Fibroblast of skin of right biceps (primary cell): Measurements from ENCODE around the gene DPP9.
"Not testable (repeated sequence)": the region's sequence is repeated elsewhere in the genome, so short reads cannot be mapped to it uniquely, and the experiment has no call there.

Experiments used
- DNase-seq: peaks from one replicate; pipeline ENCODE4 v3.0.0-alpha.2; 2013

Gene DPP9

DNA sequence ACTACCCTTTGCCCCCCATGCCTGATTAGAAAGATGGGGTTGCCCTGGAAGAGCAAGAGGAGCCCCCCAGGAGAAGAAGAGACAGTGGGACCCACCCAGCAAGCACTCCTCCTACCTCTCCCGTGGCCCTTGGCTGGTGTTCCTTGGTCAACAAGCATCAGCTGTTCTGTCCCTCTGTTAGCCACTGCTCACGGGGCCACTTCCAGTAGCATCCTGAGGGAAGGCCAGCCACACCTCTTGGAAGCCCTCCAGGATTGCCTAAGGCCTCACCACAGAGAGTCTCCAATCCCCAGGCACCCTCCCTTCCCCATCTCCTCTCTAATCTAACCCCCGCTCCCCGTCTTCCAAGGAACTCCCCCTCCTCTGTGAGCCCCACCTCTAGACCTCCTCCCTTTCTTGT, 15.1 kb upstream of the DPP9 start:
- DNase-seq, result no peak

DNA sequence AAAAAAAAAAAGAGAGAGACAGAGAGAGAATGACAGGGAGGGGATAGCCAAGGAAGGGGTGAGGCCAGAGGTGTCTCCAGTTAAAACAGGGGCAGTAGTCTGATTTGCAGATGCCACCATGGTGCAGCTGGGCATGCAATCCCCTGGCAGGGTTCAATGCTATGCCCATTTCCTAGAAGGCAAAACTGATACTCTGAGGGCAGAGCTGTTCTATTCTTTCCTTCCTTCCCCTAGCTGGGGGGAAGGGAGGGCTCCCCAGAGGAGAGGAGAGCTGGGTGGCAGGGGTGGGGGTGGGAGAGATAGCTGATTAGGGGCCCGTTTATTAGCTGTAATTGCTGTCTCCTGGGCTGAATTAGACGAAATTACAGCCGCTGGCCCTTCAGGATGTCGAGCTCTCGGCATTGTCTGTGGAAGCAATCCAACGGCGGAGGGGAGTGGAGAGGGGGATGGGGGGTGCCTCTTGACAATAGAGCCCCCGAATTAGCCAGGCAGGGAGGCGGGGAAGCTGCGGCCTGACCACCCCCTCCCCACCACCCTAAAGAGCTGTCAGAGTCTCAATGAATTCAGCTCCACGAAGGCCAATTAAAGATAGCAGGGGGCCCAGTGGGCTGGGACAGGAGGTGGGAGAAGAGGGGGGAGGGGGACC, 14.4 kb upstream of the DPP9 start:
- DNase-seq, result no peak

DNA sequence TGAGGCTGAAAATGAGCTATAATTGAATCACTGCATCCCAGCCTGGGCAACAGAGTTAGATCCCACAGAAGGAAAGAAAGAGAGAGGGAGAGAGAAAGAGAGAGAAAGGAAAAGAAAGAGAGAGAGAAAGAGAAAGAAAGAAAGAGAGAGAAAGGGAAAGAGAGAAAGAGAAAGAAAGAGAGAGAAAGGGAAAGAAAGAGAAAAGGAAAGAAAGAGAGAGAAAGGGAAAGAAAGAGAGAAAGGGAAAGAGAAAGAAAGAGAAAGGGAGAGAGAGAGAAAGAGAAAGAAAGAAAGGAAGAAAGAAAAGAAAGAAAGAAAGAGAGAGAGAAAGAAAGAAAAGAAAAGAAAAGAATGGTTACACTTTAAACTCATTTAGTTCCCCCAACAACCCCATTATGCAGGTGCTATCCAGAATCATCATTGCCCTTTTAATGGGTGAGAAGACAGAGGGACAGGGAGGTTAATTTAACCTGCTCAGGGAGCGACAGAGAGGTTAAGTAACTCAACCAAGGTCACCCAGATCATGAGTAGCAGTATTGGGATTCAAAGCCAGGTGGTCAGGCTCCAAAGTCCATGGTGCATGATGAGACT, 10.2 kb upstream of the DPP9 start:
- no peak for DNase-seq

DNA sequence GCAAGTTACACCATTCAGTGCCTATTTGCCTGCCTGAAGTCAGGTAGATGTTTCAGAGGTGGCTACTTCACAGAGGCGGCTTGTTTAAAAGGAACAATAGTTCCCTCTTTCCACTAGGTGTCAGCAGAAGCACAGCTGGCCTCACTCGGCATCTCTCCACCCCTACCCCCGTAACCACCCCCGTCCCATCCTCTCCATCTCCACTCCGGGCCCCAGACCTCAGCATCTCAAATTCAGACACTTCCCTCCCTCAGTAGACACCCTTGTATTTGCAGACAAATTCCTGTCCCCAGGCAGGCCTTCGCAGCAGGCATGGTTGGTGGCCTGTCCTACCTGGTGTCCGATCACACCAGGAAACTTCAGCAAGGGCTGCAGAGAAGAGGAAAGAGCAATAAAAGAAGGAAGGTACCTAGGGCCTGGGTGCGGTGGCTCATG, 9.1 kb upstream of the DPP9 start:
- peak; percentile 61 for DNase-seq

DNA sequence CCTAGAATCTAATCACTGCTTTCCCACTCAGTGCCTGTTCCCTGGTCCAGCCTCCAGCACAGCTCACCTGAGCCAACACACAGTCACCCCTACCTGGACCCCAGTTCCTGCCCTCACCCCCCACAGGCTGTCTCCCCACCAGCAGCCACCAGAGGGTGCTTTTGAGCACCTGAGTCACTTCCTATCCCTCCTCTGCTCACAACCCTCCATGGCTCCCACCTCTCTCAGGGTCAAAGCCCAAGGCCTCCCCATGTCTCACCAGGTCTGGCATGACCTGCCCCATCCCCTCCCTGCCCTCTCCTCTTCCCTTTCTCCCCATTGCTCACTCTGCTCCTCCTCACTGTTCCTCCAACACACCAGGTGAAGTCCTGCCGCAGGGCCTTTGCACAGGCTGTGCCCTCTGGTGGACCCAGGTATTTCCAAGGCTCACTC, 7.1 kb upstream of the DPP9 start:
- peak; percentile 12 for DNase-seq

DNA sequence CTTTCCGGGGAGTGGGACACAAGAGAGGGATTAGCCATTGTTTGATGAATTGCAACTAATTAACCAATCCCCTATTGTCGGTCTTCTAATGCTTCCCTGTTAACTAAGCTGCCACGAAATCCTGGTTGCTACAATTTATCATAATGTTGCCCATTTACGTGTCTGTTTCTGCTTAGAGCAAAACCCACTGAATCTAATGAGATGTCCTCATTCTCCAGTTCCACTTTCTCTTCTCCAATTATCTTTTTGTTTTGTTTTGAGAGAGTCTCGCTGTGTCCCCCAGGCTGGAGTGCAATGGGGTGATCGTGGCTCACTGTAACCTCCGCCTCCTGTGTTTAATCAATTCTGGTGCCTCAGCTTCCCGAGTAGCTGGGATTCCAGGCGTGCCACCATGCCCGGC, 5.2 kb upstream of the DPP9 start:
- no peak for DNase-seq

DNA sequence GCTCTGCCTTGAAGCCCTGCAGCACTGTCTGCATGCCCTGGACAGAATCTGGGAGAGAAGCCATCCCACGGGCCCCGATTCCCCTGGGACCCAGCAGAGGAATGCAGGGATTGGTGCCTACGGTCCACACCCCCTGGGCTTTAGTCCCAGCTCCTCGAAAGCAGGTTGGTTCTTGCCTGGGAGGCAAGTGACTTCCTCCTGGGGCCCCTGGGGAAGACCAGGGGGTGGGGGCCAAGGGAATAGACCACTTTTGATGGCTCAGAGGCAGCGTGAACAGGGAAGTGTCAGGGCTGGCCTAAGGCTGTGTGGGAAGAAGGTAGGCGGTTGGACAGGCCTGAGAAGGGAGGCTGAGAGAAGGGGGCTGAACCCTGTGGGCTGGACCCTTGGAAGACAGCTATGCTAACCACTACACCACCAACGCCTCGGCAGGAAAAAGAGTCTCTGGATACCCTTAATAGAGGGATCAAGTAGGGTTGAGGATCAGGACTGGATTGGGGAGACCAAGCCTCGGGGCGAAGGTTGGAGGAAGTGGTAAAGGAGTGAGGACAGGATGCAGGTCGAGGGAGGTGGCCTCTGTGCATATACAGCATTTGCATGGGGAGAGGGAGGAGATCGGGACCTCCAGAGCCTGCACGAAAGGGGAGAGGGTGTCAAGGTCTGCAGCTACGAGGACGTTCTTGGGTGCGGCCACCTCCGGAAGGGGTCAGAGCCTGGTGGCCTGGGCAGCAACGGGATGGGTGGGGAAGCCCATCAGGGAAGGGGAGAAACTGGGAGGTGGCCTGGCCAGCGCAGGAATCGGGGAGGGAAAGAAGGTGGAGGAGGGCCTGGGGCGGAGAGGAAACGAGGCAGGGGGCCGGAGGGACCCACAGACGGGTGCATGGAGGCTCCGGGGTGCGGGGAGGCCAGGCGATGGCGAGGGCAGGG, 709 bp downstream of the DPP9 start:
- peak; percentile 70 for DNase-seq

DNA sequence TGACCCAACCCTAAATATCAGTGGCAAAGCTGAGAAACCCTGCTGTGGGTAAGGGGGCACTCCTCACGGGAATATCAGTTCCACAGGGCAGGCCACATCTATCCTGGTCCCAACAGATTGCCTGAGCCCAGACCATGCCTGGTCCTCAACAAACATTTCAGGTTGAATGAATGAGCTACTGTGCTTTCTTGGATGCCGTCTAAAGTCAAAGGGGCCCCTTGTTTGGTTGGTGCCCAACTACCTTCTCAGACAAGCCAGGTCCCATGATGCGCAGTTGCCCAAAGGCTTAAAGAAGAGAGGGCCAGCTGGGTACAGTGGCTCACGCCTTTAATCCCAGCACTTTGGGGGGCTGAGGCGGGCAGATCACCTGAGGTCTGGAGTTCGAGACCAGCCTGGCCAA, 2.4 kb downstream of the DPP9 start:
- no peak for DNase-seq

DNA sequence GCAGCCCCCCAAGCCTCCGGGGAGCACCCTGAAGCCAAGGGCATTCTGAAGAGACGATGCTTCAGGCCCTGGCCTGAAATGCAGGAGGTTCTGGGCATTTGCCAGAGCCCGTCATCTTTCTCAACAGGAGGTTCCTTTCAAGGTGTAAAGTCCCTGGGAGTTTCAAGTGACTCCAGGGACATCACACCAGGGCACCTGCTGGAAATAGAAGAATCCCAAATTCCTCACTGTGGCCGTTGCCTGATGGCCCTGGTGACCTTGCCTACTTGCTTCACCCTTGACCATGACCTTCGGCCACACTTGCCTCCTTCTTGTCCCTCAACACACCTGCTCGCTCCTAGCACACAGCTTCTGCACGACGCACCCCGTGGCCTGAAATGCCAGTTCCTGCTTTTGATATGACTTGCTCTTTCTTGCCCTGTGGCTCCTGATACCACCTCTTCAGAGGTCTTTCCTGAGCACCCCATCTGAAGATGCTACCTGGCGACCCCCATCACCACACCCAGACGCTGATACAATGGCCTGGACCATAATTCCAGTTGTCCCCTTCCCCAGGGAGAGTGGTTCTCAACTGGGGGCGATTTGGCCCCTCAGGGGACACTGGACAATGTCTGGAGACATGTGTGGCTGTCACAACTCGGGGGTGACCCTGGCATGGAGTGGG, 3.5 kb downstream of the DPP9 start:
- DNase-seq, result no peak

DNA sequence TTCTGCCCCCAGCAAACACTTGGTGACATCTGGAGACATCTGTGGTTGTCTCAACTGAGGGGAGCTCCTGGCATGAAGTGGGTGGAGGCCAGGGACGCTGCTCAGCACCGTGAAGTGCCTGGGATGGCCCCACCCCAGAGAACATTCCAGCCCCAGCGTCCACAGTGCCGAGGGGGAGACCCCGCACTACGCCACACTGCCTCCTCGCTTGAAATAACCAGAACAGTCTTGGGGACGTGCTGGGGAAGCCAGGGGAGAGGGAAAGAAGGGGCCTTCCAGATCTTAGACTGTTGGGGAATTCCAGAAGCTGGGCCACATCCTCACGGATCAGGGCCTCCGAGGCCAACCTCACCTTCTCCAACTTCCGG, 4.2 kb downstream of the DPP9 start:
- no peak for DNase-seq

DNA sequence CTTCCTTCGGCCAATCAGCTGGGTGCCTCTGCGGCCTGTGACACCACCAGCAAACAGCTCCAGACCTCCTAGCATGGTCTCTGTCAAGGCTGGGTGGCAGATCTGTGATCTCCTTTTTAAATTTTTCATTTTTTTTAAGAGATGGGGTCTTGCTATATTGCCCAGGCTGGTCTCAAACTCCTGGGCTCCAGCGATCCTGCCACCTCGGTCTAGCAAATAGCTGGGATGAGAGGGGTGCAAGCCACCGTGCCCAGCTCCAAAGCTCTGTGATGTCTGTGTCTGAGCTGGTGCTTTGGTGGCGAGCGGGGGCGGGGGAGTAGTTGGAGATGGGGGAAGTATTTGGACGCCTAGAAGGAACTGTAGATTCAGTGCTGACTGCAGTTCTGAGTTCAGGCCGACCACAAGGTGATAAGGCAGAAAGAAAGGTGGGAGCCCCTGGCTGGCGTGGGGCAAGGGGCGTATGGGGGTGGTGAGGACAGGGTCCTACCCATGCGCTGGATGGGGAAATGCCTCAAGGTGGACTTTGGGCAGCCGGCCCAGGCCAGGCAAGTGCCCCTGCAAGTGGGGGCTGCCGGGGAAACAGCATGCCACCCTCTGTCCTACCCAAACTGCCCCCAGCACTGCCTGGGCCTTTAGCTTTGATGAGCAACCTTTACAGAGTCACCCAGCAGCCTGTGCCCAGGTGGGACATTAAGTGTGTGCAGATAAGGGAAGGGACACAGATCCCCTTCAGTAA, 5.5 kb downstream of the DPP9 start:
- no peak for DNase-seq

DNA sequence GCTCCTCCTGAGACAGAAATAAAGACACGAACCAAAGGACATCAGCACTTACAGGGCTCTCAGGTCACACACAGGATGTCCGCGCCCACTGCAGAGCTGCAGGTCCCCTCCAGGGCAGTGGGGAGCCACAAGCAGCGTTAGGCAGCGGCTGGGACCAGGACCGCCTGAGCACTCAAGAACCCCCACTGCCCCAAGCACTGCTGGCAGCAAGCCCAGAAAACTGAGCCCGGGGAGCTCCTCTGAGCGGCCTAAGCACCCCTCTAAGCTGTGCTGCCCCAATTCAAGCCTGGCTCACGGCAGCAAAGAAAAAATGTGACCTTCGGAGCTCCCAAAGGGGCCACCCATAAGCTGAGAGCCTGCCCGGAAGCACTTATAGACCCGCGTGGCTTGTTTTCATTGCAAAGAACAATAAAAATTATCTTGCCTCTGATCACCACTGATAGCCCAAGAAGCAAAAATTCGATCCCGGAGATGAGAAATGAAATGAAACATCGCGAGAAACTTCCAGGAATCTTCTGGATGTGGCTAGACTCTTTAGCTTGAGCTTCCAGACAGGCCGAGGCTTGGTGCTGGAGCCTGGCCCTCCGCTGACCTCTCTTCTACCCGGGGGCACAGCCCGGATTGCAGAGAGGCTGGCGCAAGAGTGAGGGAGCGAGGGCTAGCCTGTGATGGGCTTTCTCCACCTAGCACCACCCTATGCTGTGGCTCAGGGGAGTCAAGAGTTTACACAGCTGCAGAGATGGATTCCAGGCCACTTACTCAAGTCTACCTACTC, 6.3 kb downstream of the DPP9 start:
- peak; percentile 11 for DNase-seq

DNA sequence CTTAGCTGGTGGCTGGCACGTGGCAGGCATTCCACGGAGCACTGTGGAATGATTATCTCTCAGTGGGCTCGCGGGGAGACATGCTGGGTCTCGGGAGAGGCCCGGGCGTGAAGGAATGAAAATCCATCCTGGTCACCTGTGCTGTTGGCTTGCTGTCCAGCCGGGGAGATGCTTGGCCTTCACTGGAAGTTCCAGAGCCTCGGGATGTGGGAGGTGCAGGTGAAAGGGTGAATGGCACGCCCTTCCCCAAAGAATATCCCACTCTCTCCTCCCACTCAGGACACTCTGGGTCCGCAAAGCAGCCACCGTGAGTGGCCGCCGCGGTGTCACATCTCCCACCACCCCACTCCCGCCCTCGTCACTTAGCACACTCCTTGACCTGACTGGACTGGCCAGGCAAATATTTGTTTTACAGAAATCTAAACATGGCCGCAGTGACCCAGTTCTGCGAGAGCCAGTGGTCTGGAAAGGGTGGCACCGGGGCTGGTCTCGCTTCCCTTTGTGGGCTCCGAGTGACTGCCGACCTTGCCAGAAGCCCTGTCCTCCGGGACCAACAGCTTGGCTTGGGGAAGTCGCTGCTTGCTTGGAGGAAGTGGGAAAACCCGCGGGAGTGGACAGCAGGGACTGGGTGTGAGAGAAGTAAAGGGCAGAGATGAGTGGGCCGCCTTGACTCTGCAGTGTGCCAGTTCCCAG, 8.0 kb downstream of the DPP9 start:
- no peak for DNase-seq

DNA sequence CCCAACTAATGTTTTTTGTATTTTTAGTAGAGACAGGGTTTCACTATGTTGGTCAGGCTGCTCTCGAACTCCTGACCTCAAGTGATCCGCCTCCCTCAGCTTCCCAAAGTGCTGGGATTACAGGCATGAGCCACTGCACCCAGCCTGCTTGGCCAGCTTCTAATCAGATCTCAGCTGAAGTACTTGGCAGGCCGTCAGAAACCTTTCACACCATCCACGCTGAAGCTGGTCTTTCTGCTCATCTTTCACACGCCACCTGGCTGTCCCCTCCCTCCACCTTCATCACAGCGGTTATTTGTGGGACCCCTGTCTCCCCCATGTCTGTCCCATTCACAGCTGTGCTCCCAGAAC, 8.5 kb downstream of the DPP9 start:
- not testable (repeated sequence) for DNase-seq

DNA sequence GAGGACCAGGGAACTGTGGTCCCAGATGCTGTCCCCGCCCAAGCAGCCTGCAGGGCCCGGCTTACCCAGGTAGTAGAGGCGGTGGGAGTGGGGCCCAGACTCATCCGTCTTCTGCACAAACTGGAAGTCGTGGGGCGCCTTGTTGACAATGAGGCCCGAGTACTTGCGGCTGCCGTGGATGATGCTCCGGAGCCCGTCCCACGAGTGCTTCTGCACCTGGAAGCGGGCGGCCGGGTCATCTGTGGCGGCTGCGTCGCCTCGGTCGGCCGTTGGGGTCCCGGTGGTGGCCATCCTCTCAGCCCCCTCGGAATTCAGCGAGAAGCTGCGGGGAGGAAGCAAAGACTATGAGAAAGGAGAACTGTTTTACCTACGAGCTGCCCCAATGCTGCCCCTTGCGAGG, 9.6 kb downstream of the DPP9 start:
- no peak for DNase-seq

DNA sequence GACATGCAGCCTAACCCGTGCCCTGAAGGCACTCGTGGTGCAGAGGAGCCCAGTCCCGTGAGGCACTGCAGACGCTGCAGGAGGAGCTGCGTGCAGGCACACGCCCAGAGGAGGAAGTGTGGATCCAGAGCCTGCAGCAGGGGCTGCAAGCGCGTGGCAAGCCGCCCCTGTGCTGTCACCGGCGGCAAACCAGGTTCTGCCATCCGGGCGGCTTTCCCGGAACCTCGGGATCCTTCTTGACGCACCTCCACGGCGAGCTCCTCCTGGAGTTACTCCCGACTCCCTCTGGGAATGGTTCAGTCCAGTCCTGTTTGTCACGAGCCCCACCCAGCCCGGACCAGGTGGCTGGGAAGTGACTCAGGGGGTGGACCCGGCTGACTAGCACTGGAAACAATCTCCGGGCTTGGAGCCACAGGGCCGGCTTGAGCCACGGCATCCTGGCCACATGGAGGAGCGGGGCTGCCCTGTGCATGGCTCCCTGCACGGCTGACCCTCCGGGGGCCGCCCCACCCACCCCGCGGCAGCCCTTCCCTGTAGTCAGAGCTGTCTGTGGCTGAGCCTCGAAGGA, 10.2 kb downstream of the DPP9 start:
- peak; percentile 84 for DNase-seq

DNA sequence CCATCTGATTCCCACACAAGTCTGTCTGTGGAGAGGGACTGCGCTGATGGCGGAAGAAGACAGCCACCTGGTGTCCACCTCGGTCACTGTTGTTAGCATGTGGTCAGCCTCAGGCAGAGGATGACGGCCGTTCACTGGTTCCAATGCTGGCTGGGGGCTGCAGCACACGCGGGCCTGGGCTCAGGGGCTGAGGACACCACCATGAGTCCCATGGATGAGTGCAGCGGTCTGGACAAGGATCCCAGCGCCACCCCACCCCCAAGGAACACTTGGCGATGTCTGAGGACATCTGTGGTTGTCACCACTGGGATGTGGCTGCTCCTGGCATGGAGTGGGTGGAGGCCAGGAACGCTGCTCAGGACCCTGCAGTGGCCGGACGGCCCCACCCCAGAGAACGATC, 10.9 kb downstream of the DPP9 start:
- DNase-seq, result no peak

DNA sequence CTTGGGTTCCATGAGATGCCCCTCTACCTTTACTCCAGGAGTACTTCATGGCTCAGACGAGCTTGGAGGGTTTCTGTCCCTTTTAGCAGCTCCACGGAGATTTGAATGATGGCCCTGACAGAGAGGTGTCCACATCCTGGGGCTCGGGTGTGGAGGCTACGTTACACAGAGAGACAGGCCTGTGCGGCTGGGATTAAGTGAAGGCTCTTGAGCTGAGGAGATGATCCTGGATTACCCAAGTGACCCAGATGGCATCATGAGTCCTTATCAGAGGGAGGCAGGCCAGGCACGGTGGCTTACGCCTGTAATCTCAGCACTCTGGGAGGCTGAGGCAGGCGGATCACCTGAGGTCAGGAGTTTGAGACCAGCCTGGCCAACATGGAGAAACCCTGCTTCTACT, 12.4 kb downstream of the DPP9 start:
- DNase-seq, result no peak

DNA sequence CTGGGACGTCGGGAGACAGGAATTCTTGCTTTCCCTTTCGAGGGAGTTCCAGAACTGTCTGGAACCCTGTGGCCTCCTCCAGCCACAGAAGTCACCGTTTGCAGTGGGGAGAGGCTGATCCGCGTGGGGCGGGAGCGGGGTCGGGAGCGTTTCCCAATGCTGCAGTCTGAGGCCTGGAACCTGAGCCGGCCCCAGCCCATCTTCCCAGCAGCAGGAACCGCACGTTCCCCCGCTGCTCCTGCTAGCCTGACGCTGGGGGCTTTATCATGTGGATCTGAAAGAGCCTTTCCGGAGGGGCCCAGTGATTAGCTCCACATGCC, 13.4 kb downstream of the DPP9 start:
- DNase-seq, result no peak

DNA sequence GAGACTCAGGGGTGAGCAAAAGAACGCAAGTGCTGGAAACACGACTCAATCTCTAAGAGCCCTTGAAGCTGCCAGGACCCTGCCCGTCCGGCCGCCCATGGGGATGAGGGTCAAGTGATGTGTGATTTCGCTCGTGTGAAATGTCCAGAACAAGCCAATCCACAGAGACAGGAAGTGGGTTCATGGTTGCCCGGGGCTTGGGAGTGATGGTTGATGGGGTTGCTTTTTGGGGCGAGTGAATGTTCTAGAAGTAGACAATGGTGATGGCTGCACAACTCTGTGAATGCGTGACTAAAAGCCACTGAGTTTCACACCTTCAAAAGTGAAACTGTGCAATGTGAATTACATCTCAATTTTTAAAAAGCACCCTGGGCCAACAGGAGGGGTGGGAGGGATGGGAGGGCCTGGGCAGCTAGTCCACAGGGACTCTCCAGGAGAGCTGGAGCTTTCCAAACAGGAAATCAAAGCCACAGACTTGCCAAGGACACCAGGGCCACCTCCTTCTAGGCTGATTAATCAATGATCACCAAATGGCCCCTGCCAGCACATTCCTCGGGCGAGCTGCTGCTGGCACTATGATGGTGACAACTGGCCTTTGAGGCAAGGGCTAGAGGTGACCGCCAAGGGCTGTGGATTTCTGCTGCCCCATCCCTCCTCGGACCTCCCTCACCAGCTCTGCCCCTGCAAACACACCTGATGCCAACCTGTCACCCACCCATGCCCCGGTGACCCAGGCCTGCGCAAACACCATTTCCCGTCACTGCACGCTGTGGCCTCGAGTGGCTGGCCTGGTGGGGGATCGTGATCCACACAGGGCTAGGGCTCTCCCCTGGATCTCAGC, 14.0 kb downstream of the DPP9 start:
- no peak for DNase-seq
